Spleen (tissue), 11 donors: ENCODE results near the gene SLC7A5. TPM values are rescaled to one million over a fixed set of nuclear protein-coding genes. Genes with fewer than 3 reads are reported as not detected.
A peak's percentile ranks its signal among the peaks of the same experiment; 100 is the strongest.
"Not testable (repeated sequence)": the region's sequence is repeated elsewhere in the genome, so short reads cannot be mapped to it uniquely, and the experiment has no call there.

ENCODE experiments used
- DNase-seq: peaks from one replicate; pipeline ENCODE4 v3.0.0-alpha.2; 2020
- H3K27ac ChIP-seq, 8 donors: fragments of 200-600 bp; sonication (generic) in 7 of 8; 1 replicate in 4 of 8; 2 replicates in 4 of 8; pipeline versions ENCODE4 v1.5.0 to v1.8.0; 2016 to 2021; ENCODE audit warnings: inconsistent platforms in 4 of 8, mild to moderate bottlenecking in 4 of 8, moderate library complexity in 1 of 8
- H3K27me3 ChIP-seq, 7 donors: fragments of 200-600 bp; sonication (generic) in 6 of 7; replicated peaks in 1 of 7; 1 replicate in 4 of 7; 2 replicates in 3 of 7; pipeline versions ENCODE4 v1.5.0 to v1.8.0; 2016 to 2021; ENCODE audit warnings: inconsistent platforms in 3 of 7, mild to moderate bottlenecking in 1 of 7
- H3K36me3 ChIP-seq, 6 donors: fragments of 200-600 bp; sonication (generic) in 5 of 6; 1 replicate in 4 of 6; 2 replicates in 2 of 6; pipeline versions ENCODE4 v1.5.0 to v1.8.0; 2016 to 2021; ENCODE audit warnings: inconsistent platforms in 2 of 6
- H3K4me1 ChIP-seq, 6 donors: fragments of 200-600 bp; sonication (generic) in 5 of 6; 1 replicate in 3 of 6; 2 replicates in 3 of 6; pipeline versions ENCODE4 v1.5.0 to v1.8.0; 2016 to 2021; ENCODE audit warnings: inconsistent platforms in 3 of 6
- H3K4me3 ChIP-seq, 8 donors: fragments of 200-600 bp; sonication (generic) in 7 of 8; 1 replicate in 4 of 8; 2 replicates in 4 of 8; pipeline versions ENCODE4 v1.5.0 to v1.8.0; 2016 to 2021; ENCODE audit warnings: inconsistent platforms in 4 of 8, mild to moderate bottlenecking in 4 of 8, moderate library complexity in 2 of 8
- H3K9me3 ChIP-seq, 8 donors: fragments of 200-600 bp; sonication (generic) in 7 of 8; 1 replicate in 4 of 8; 2 replicates in 4 of 8; pipeline versions ENCODE4 v1.5.0 to v1.8.0; 2016 to 2021; ENCODE audit warnings: inconsistent platforms in 4 of 8
- POLR2A ChIP-seq, 3 donors: fragments of 450-650 bp; IDR thresholded peaks; one replicate each; pipeline ENCODE4 v1.5.1; 2017; ENCODE audit warnings: antibody characterized with exemption in 3 of 3, mild to moderate bottlenecking in 1 of 3
- POLR2AphosphoS5 ChIP-seq, 3 donors: sonication (generic); formaldehyde crosslinking; IDR thresholded peaks; one replicate each; pipeline ENCODE4 v1.5.1; 2017; ENCODE audit warnings: antibody characterized with exemption in 3 of 3
- WGBS, 5 donors: extraction: QIAGEN DNeasy Blood & Tissue Kit in 3 of 5; methylation state at CpG; one replicate each; pipeline versions ENCODE4 v1.1.5 to v1.1.7; 2013 to 2018; 5-methylcytosine and 5-hydroxymethylcytosine counted together
- intact Hi-C: fragments of 100-400 bp; cut with DNase I; formaldehyde crosslinking; loops from one replicate; pipeline ENCODE4 v1.15.0; 2023; ENCODE audit warnings: low total_unique reads
- polyA plus RNA-seq, 3 donors: library from polyadenylated mRNA; stranded (reverse); fragments of 200-250 nt; gene quantifications; one replicate each; pipeline ENCODE4 v1.2.1, GENCODE V29; 2013
- total RNA-seq, 7 donors: library from RNA; depleted of rRNA in 3 of 7; stranded (reverse); fragments of >200 nt in 3 of 7; fragmentation: NEBNext Ultra II Directional in 4 of 7; extraction: Animal tissue kit (Norgen Biotek cat#: 25700) in 4 of 7; gene quantifications; one replicate each; pipeline versions ENCODE4 v1.1.0 to v1.2.1, GENCODE V29; 2016 to 2021
- TF ChIP-seq, protein P1 (sequence below), 11 experiments: fragments of 200-600 bp in 7 of 11; fragments of 450-650 bp in 4 of 11; sonication (generic) in 4 of 11; IDR thresholded peaks in 8 of 11; conservative IDR thresholded peaks in 3 of 11; 1 replicate in 7 of 11; 2 replicates in 4 of 11; pipeline versions ENCODE4 v1.4.0 to v1.8.0; 2016 to 2021; ENCODE audit warnings: antibody characterized with exemption in 11 of 11, inconsistent platforms in 4 of 11, mild to moderate bottlenecking in 1 of 11
- donor health status: healthy with polysubstance abuse.
- donor health status: DM: no; HTN: no; CAD: no; lungs with moderate emphysema.
- donor health status: DM: no; HTN: no; CAD: no.
- donor health status: Bipolar disorder and iron deficiency.
- donor health status: healthy.
- donor health status: DM: no; HTN: no; CAD: no.
- donor health status: DM: yes; HTN: yes; CAD: no.

Gene SLC7A5
- total and polyA plus RNA-seq, 10 donors, result 2.5 to 30.6 (median 17.0) TPM

DNA sequence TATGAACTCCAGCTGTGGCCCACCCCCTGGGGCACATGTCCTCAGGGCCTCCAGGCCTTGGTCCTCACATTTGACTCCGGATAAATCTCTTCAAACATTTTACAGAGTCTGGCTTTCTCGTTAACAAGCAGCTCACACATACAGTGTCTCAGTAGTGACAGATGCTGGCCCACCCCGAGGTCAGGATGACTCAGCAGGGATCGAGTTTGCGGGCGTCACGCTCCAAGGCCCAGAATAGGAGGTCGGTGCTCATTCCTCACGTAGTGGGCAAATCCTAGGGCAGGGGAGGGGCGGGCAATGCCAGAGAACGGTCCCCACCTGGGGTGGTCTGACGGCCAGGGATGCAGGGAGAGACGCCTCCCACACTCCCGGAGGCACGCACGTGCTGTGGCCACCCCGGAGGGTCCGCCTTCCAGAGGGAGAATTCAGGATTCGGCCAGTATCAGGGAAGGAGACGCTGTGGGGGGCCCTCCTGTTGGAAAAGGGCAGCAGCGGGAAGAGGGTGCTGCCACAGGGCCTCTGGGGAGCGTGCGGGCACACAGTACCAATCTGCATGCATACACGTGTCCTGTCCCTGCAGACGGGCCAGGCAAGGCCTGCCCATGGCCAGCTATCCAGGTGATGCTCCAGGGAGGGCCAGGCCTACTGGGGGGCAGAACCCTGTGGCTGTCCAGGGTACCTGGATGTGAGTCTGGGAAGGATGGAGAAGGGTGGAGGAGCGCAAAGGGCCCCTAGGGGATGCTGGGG is 8.6 kb downstream of the SLC7A5 start:
- Histone ChIP-seq H3K9me3 (no peaks in the 10 kb centered on the region), H3K27ac (peak overlapping the region in 3 of 8 donors; percentile 2 to 17 (median 3)), H3K4me1 (peaks cover 0 to 73% (median 23%) of the 10 kb centered on the region in 6 donors), H3K36me3 (peaks cover 0 to 8% (median 0%) of the 10 kb centered on the region in 6 donors), H3K4me3 (no peak overlapping the region), H3K27me3 (no peaks in the 10 kb centered on the region)
- WGBS, 5 donors, result 64 to 77% (median 66%) methylated on average over 25 to 26 of the region's 26 CpGs
- intact Hi-C loops, result no loop called here
- TF ChIP-seq POLR2AphosphoS5 (IDR thresholded peaks at IDR 0.05), result no peak
- TF ChIP-seq POLR2A (IDR thresholded peaks at IDR 0.05), result no peak
- TF ChIP-seq, protein P1, sequence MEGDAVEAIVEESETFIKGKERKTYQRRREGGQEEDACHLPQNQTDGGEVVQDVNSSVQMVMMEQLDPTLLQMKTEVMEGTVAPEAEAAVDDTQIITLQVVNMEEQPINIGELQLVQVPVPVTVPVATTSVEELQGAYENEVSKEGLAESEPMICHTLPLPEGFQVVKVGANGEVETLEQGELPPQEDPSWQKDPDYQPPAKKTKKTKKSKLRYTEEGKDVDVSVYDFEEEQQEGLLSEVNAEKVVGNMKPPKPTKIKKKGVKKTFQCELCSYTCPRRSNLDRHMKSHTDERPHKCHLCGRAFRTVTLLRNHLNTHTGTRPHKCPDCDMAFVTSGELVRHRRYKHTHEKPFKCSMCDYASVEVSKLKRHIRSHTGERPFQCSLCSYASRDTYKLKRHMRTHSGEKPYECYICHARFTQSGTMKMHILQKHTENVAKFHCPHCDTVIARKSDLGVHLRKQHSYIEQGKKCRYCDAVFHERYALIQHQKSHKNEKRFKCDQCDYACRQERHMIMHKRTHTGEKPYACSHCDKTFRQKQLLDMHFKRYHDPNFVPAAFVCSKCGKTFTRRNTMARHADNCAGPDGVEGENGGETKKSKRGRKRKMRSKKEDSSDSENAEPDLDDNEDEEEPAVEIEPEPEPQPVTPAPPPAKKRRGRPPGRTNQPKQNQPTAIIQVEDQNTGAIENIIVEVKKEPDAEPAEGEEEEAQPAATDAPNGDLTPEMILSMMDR (IDR thresholded peaks at IDR 0.05 in 8 of 11, conservative IDR thresholded peaks at IDR 0.05 in 3 of 11), result no peak
- peak; percentile 70 for DNase-seq

DNA sequence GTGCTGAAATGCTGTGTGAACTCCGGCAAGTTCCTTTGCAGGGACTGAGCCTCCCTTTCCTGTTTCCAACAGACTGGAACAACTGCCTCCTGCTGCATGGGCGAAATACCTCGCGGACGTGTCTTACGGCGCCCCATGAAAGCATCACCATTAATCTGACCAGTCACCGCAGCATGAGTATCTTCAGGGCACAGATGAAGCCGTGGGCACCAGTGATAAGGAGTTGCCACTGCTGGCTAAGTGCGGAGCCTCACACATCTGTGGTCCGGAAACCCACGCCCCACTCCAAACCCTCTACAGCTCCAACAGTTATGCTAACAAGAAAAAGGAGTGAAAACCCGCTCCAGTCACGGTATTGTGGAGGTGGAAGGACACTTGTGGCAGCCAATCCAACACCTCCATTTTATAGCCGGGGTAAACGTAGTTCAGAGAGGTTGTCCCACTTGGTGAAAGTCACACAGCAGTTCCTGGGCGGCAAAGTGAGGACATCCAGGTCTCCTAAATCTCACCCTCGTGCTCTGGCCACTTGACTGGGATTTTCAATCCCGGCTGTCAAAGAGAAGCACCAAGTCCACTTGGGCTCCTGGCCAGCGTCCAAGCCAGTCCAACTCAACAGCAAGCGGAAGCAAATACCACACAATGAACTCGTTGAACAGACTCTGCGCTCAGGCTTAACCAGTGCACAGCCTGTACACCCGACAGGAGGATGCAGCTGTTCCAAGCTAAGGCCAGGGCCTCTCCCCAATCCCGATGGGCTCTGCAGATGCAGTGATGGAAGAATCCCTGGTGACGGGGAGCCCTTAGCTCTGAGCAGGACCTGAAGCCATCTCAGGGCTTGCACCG is 10.9 kb downstream of the SLC7A5 start:
- peak; percentile 54 for DNase-seq
- H3K4me1 ChIP-seq, result peaks cover 4 to 76% (median 39%) of the 10 kb centered on the region in 6 donors
- peak overlapping the region in 1 of 8 donors; percentile 2 for H3K4me3 ChIP-seq
- WGBS, 5 donors, result 73 to 85% (median 76%) methylated on average over 20 to 27 of the region's 27 CpGs
- H3K27ac ChIP-seq, result peak overlapping the region in 3 of 8 donors; percentile 89 to 95 (median 90)
- H3K9me3 ChIP-seq, intact Hi-C loops, H3K27me3 ChIP-seq, H3K36me3 ChIP-seq: not testable (repeated sequence)

DNA sequence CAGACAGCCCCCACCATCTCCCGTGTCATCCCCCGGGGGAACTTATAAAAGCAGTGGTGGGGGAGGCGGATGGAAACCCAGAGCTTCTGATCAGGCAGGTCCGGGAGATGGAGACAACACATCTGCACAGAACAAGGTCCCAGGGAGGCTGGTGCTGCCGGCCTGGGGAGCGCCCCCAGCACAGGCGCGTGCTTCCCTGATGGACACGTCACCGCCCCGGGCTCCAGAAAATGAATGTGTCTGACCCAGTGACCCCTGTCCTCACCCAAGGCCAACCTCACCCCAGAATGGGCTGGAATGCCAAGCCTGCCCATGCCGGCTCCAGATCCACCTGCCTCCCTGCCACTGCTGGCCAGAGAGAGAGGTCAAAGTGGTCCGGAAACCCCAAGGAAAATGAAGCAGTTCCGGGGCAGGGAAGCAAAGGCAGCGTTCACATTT is 12.5 kb downstream of the SLC7A5 start:
- Histone ChIP-seq H3K36me3 (peaks cover 0 to 4% (median 0%) of the 10 kb centered on the region in 6 donors), H3K9me3 (no peaks in the 10 kb centered on the region), H3K4me1 (peaks cover 7 to 81% (median 46%) of the 10 kb centered on the region in 6 donors), H3K4me3 (peak overlapping the region in 4 of 8 donors; percentile 11 to 64 (median 26)), H3K27ac (peak overlapping the region; percentile 53 to 95 (median 82)), H3K27me3 (no peaks in the 10 kb centered on the region)
- intact Hi-C loops, result no loop called here
- WGBS, 5 donors, result 72 to 85% (median 82%) methylated on average over 8 to 15 of the region's 15 CpGs
- TF ChIP-seq, protein P1 (IDR thresholded peaks at IDR 0.05 in 8 of 11, conservative IDR thresholded peaks at IDR 0.05 in 3 of 11), result no peak
- TF ChIP-seq POLR2AphosphoS5 (IDR thresholded peaks at IDR 0.05) (no peak), POLR2A (IDR thresholded peaks at IDR 0.05) (no peak)
- peak; percentile 77 for DNase-seq

DNA sequence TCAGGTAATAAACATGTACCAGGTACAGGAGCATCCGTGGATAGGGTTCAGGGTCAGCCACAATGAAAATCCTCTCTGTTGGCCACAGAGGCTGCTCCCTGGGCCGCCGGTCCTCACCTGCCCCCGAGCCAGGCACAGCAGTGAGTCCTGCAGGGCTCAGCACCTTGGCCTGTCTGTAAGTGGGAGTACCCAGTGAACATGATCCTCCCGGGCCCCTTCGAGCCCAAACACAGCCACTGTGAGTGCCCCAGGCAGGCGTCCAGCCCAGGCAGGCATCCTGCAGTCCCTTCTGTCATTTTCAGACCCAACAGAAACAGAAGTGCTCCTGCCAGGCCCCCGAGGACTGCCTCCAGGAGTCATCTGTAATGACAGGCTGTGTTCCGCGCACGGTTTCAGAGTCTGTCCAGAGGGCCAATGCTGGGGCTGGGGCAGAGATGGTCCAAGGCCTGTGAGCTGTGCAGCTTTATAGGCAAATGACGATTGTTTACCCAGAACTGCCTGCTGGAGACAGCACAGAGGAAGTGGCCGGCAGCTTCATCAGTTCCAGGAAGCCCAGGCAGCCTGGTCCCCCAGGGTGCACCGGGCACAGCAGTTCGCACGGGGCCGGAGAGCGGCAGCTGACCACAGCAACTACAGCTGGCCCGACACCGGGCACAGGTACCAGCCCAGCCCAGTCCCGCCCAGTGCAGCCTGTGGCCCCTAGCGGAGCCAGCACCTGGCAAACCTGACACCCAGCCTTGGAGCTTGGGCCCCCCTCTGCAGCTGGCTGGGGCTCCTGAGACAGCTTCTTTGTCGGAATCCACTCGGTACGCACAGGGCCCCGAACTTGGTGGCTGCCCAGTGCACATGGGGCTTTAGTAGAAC is 13.2 kb downstream of the SLC7A5 start:
- H3K4me3 ChIP-seq, result peak overlapping the region in 5 of 8 donors; percentile 6 to 64 (median 20)
- H3K9me3 ChIP-seq, result no peaks in the 10 kb centered on the region
- DNase-seq, result peak; percentile 95
- no peaks in the 10 kb centered on the region for H3K27me3 ChIP-seq
- peaks cover 7 to 82% (median 46%) of the 10 kb centered on the region in 6 donors for H3K4me1 ChIP-seq
- H3K36me3 ChIP-seq, result peaks cover 0 to 11% (median 0%) of the 10 kb centered on the region in 6 donors
- intact Hi-C loops, result no loop called here
- H3K27ac ChIP-seq, result peak overlapping the region; percentile 53 to 95 (median 82)
- TF ChIP-seq POLR2A (IDR thresholded peaks at IDR 0.05) (peak in 1 of 3 donors; percentile 37), POLR2AphosphoS5 (IDR thresholded peaks at IDR 0.05) (peak; percentile 78 to 90 (median 87))
- TF ChIP-seq, protein P1 (IDR thresholded peaks at IDR 0.05 in 8 of 11, conservative IDR thresholded peaks at IDR 0.05 in 3 of 11), result no peak
- 54 to 75% (median 58%) methylated on average over 13 to 26 of the region's 26 CpGs for WGBS, 5 donors
